HepG2 (cell line): ENCODE measurements around the gene TXNRD1. TPM values are rescaled to one million over a fixed set of nuclear protein-coding genes. Genes with fewer than 3 reads are reported as not detected.

Experiments
- ARID2 ChIP-seq: sonication (generic); formaldehyde crosslinking; IDR thresholded peaks from 2 replicates; pipeline ENCODE4 v1.8.1; 2022; ENCODE audit warnings: mild to moderate bottlenecking, missing genetic modification reagents, borderline replicate concordance
- ETV5 ChIP-seq: IDR thresholded peaks from 2 replicates; pipeline ENCODE4 v1.6.1; 2018; ENCODE audit warnings: missing biosample characterization, missing genetic modification reagents, inconsistent platforms, borderline replicate concordance
- HINFP ChIP-seq: sonication (generic); formaldehyde crosslinking; IDR thresholded peaks from 2 replicates; pipeline ENCODE4 v1.4.0; 2020; ENCODE audit warnings: low read depth, mild to moderate bottlenecking, missing genetic modification reagents
- KDM3A ChIP-seq: IDR thresholded peaks from 2 replicates; pipeline ENCODE4 v1.6.1; 2018; ENCODE audit warnings: low read depth, missing compliant biosample characterization
- MXD4 ChIP-seq: IDR thresholded peaks from 2 replicates; pipeline ENCODE4 v1.6.1; 2016; ENCODE audit warnings: mild to moderate bottlenecking, missing biosample characterization, missing genetic modification reagents
- MZF1 ChIP-seq: sonication (generic); formaldehyde crosslinking; IDR thresholded peaks from 2 replicates; pipeline ENCODE4 v1.8.1; 2023; ENCODE audit warnings: mild to moderate bottlenecking, missing genetic modification reagents, borderline replicate concordance
- PAX8 ChIP-seq: sonication (generic); formaldehyde crosslinking; IDR thresholded peaks from 2 replicates; pipeline ENCODE4 v1.8.0; 2022; ENCODE audit warnings: mild to moderate bottlenecking, missing genetic modification reagents, borderline replicate concordance
- REPIN1 ChIP-seq: sonication (generic); formaldehyde crosslinking; IDR thresholded peaks from 2 replicates; pipeline ENCODE4 v1.8.0; 2022; ENCODE audit warnings: missing genetic modification reagents, low read depth, mild to moderate bottlenecking, borderline replicate concordance
- SOX13 ChIP-seq, 3 experiments: fragments of 450-650 bp in 1 of 3; sonication (generic) in 1 of 3; formaldehyde crosslinking in 1 of 3; IDR thresholded peaks in 2 of 3; conservative IDR thresholded peaks in 1 of 3; 2 replicates each; pipeline versions ENCODE4 v1.5.0 to v1.6.1; 2016 to 2020; ENCODE audit warnings: antibody characterized with exemption in 1 of 3, mild to moderate bottlenecking in 1 of 3, missing compliant biosample characterization in 1 of 3, missing genetic modification reagents in 1 of 3, moderate library complexity in 1 of 3
- SOX5 ChIP-seq: IDR thresholded peaks from 2 replicates; pipeline ENCODE4 v1.6.1; 2016; ENCODE audit warnings: borderline replicate concordance
- ZMAT3 ChIP-seq: sonication (generic); formaldehyde crosslinking; conservative IDR thresholded peaks from 2 replicates; pipeline ENCODE4 v1.7.0; 2021; ENCODE audit warnings: missing genetic modification reagents
- polyA plus RNA-seq, 8 experiments: library from polyadenylated mRNA; depleted of rRNA in 3 of 8; stranded (reverse) in 7 of 8; unstranded in 1 of 8; fragments of >200 nt; fragmentation: Illumina TruSeq in 4 of 8; extraction: Trizol in 4 of 8; gene quantifications; 2 replicates each; pipeline versions ENCODE4 v1.2.1 to v1.2.3, GENCODE V29; 2011 to 2016; ENCODE audit warnings: low read depth in 4 of 8, missing spikeins in 1 of 8, mixed read lengths in 1 of 8; ENCODE audit not compliant: insufficient read depth in 1 of 8
- total RNA-seq, 5 experiments: library from RNA; depleted of rRNA; stranded (reverse); fragments of >200 nt; fragmentation: Illumina TruSeq; extraction: Trizol; gene quantifications; 2 replicates each; pipeline ENCODE4 v1.2.3, GENCODE V29; 2016; ENCODE audit warnings: low read depth in 1 of 5
- TF ChIP-seq, protein P1 (sequence below): sonication (generic); formaldehyde crosslinking; IDR thresholded peaks from 2 replicates; pipeline ENCODE4 v1.4.0; 2020; ENCODE audit warnings: missing genetic modification reagents
- TF ChIP-seq, protein P2 (sequence below): sonication (generic); formaldehyde crosslinking; IDR thresholded peaks from 2 replicates; pipeline ENCODE4 v1.8.1; 2023; ENCODE audit warnings: mild to moderate bottlenecking, inconsistent platforms, moderate library complexity, missing genetic modification reagents, borderline replicate concordance
- TF ChIP-seq, protein P3 (sequence below): sonication (generic); formaldehyde crosslinking; IDR thresholded peaks from 2 replicates; pipeline ENCODE4 v1.4.0; 2020; ENCODE audit warnings: missing genetic modification reagents

Gene TXNRD1
- total and polyA plus RNA-seq, 2 of the 13 experiments (the other 11 are each of a cell fraction or from before 2014, with no cell fraction given) = 54.0 to 190 TPM

- TF ChIP-seq, protein P1, sequence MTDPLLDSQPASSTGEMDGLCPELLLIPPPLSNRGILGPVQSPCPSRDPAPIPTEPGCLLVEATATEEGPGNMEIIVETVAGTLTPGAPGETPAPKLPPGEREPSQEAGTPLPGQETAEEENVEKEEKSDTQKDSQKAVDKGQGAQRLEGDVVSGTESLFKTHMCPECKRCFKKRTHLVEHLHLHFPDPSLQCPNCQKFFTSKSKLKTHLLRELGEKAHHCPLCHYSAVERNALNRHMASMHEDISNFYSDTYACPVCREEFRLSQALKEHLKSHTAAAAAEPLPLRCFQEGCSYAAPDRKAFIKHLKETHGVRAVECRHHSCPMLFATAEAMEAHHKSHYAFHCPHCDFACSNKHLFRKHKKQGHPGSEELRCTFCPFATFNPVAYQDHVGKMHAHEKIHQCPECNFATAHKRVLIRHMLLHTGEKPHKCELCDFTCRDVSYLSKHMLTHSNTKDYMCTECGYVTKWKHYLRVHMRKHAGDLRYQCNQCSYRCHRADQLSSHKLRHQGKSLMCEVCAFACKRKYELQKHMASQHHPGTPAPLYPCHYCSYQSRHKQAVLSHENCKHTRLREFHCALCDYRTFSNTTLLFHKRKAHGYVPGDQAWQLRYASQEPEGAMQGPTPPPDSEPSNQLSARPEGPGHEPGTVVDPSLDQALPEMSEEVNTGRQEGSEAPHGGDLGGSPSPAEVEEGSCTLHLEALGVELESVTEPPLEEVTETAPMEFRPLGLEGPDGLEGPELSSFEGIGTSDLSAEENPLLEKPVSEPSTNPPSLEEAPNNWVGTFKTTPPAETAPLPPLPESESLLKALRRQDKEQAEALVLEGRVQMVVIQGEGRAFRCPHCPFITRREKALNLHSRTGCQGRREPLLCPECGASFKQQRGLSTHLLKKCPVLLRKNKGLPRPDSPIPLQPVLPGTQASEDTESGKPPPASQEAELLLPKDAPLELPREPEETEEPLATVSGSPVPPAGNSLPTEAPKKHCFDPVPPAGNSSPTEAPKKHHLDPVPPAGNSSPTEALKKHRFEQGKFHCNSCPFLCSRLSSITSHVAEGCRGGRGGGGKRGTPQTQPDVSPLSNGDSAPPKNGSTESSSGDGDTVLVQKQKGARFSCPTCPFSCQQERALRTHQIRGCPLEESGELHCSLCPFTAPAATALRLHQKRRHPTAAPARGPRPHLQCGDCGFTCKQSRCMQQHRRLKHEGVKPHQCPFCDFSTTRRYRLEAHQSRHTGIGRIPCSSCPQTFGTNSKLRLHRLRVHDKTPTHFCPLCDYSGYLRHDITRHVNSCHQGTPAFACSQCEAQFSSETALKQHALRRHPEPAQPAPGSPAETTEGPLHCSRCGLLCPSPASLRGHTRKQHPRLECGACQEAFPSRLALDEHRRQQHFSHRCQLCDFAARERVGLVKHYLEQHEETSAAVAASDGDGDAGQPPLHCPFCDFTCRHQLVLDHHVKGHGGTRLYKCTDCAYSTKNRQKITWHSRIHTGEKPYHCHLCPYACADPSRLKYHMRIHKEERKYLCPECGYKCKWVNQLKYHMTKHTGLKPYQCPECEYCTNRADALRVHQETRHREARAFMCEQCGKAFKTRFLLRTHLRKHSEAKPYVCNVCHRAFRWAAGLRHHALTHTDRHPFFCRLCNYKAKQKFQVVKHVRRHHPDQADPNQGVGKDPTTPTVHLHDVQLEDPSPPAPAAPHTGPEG = peak; percentile 100
- TF ChIP-seq PAX8 (CRISPR knock-in tag) = no peak
- TF ChIP-seq, protein P2, sequence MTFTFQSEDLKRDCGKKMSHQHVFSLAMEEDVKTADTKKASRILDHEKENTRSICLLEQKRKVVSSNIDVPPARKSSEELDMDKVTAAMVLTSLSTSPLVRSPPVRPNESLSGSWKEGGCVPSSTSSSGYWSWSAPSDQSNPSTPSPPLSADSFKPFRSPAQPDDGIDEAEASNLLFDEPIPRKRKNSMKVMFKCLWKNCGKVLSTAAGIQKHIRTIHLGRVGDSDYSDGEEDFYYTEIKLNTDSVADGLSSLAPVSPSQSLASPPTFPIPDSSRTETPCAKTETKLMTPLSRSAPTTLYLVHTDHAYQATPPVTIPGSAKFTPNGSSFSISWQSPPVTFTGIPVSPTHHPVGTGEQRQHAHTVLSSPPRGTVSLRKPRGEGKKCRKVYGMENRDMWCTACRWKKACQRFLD = peak; percentile 94
- no peak for TF ChIP-seq MZF1 (CRISPR knock-in tag)
- peak; percentile 76; the same call in 1 of the 2 replicates for TF ChIP-seq SOX5 (CRISPR knock-in tag)
- TF ChIP-seq HINFP (CRISPR knock-in tag) = 0 out of 2 replicates have a peak, but pooled peaks have one; percentile 50
- TF ChIP-seq ZMAT3 (CRISPR knock-in tag) = peak; percentile 96
- TF ChIP-seq ETV5 (CRISPR knock-in tag) = peak; percentile 69; the same call in 1 of the 2 replicates
- TF ChIP-seq MXD4 = peak; percentile 90
- TF ChIP-seq, protein P3, sequence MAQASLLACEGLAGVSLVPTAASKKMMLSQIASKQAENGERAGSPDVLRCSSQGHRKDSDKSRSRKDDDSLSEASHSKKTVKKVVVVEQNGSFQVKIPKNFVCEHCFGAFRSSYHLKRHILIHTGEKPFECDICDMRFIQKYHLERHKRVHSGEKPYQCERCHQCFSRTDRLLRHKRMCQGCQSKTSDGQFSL (CRISPR knock-in tag) = no peak
- TF ChIP-seq REPIN1 (CRISPR knock-in tag) = peak; percentile 73; the same call in 1 of the 2 replicates
- TF ChIP-seq ARID2 (CRISPR knock-in tag) = peak; percentile 88; the same call in 1 of the 2 replicates
- peak; percentile 92 for TF ChIP-seq KDM3A
- TF ChIP-seq SOX13 (IDR thresholded peaks at IDR 0.05) = no peak
- peak in 1 of 2 experiments; percentile 79; a peak in 2 of 4 replicates for TF ChIP-seq SOX13 (CRISPR knock-in tag; conservative IDR thresholded peaks at IDR 0.05 in 1 of 2, IDR thresholded peaks at IDR 0.05 in 1 of 2)
These were observed 73.2 kb downstream of the TXNRD1 start (continued) for GRCh38 chr12:104288635-104289274.
